ENCODE results near the gene FNDC1.

The FNDC1 gene

DNA sequence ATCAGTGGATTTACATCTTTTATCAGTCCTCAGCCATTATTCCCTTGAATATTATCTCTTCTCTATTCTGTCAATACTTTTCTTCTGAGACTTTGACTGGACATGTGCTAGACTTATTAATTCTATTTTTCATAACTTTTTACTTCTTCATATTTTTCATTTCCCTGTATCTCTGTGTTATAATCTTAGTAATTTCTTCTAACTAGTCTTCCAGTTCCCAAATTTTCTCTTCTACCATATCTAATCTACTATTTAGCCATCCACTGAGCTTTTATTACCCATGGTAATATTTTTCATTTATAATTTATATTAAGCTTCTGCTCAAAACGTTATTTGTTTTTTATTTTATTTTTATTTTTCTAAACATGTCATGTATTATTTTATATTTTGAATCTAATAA, 13.1 kb upstream of the FNDC1 start:
- Histone ChIP-seq H3K4me1 (ENCODE audit: control insufficient read depth, insufficient read depth, low read length) (no peaks in the 10 kb centered on the region), H3K36me3 (ENCODE audit: control insufficient read depth in 2 of 2, insufficient read depth in 2 of 2, low read length in 2 of 2) (no peaks in the 10 kb centered on the region), H3K9me3 (ENCODE audit: control insufficient read depth in 2 of 2, low read length in 2 of 2) (peaks cover 2 to 10% of the 10 kb centered on the region in 2 donors), H3K27me3 (ENCODE audit: control insufficient read depth in 1 of 2, insufficient read depth in 2 of 2, low read length in 2 of 2) (peaks cover under 1 to 2% of the 10 kb centered on the region in 2 donors), H3K9ac (ENCODE audit: low read length in 2 of 2) (no peak overlapping the region), H3K4me3 (ENCODE audit: low read length in 2 of 2) (no peak overlapping the region), H3K27ac (ENCODE audit: low read length) (no peak overlapping the region)

GRCh38 chr6:159157431-159157830, 11.8 kb upstream of the FNDC1 start:
- Histone ChIP-seq H3K4me1 (ENCODE audit: control insufficient read depth, insufficient read depth, low read length) (no peaks in the 10 kb centered on the region), H3K27me3 (ENCODE audit: control insufficient read depth in 1 of 2, insufficient read depth in 2 of 2, low read length in 2 of 2) (peaks cover 0 to 2% of the 10 kb centered on the region in 2 donors), H3K9me3 (ENCODE audit: control insufficient read depth in 2 of 2, low read length in 2 of 2) (peaks cover 2 to 16% of the 10 kb centered on the region in 2 donors), H3K27ac (ENCODE audit: low read length) (no peak overlapping the region), H3K36me3 (ENCODE audit: control insufficient read depth in 2 of 2, insufficient read depth in 2 of 2, low read length in 2 of 2) (no peaks in the 10 kb centered on the region), H3K4me3 (ENCODE audit: low read length in 2 of 2) (no peak overlapping the region), H3K9ac (ENCODE audit: low read length in 2 of 2) (no peak overlapping the region)

DNA sequence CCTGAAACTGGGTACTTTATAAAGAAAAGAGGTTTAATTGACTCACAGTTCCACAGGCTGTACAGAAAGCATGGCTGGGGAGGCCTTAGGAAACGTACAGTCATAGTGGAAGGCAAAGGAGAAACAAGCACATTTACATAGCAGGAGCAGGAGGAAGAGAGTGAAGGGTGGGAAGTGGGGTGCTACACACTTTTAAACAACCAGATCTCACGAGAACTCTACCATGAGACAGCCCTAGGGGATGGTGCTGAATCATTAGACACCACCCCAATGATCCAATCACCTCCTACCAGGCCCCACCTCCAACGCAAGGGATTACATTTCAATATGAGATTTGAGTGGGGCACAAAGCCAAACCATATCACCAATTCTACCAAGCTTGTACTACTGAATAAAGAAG, 7.4 kb upstream of the FNDC1 start:
- Histone ChIP-seq H3K9ac (ENCODE audit: low read length in 2 of 2) (no peak overlapping the region), H3K27me3 (ENCODE audit: control insufficient read depth in 1 of 2, insufficient read depth in 2 of 2, low read length in 2 of 2) (peaks cover 0 to 6% of the 10 kb centered on the region in 2 donors), H3K9me3 (ENCODE audit: control insufficient read depth in 2 of 2, low read length in 2 of 2) (peaks cover under 1 to 11% of the 10 kb centered on the region in 2 donors), H3K4me3 (ENCODE audit: low read length in 2 of 2) (no peak overlapping the region), H3K27ac (ENCODE audit: low read length) (no peak overlapping the region), H3K4me1 (ENCODE audit: control insufficient read depth, insufficient read depth, low read length) (no peaks in the 10 kb centered on the region), H3K36me3 (ENCODE audit: control insufficient read depth in 2 of 2, insufficient read depth in 2 of 2, low read length in 2 of 2) (no peaks in the 10 kb centered on the region)

DNA sequence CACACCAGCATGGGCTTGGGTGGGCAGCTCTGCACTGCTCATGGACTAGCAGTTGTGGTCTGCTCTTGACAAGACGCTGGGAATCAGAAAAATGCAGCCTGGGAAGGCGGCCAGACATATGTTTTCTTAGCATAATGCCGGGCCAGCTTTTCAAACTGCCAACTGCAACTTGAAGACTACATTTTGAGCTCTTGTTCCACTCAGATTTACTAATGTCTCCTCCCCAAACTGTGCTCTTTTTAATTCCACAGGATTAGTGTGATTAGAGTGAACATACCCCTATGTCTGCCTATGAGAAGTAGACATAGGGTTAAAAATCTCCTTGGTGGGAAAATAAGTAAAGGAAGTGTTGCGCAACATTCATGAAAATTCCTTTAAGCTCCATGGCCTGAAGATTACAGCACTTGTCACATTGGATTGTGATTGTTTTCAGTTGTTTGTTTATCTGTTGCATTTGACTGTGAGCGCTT, 5.3 kb upstream of the FNDC1 start:
- H3K4me1 ChIP-seq (ENCODE audit: control insufficient read depth, insufficient read depth, low read length), result peaks cover 6% of the 10 kb centered on the region
- peaks cover 0 to 6% of the 10 kb centered on the region in 2 donors for H3K9me3 ChIP-seq (ENCODE audit: control insufficient read depth in 2 of 2, low read length in 2 of 2)
- no peaks in the 10 kb centered on the region for H3K36me3 ChIP-seq (ENCODE audit: control insufficient read depth in 2 of 2, insufficient read depth in 2 of 2, low read length in 2 of 2)
- H3K4me3 ChIP-seq (ENCODE audit: low read length in 2 of 2), result no peak overlapping the region
- peaks cover 0 to 8% of the 10 kb centered on the region in 2 donors for H3K27me3 ChIP-seq (ENCODE audit: control insufficient read depth in 1 of 2, insufficient read depth in 2 of 2, low read length in 2 of 2)
- H3K9ac ChIP-seq (ENCODE audit: low read length in 2 of 2), result no peak overlapping the region
- no peak overlapping the region for H3K27ac ChIP-seq (ENCODE audit: low read length)

DNA sequence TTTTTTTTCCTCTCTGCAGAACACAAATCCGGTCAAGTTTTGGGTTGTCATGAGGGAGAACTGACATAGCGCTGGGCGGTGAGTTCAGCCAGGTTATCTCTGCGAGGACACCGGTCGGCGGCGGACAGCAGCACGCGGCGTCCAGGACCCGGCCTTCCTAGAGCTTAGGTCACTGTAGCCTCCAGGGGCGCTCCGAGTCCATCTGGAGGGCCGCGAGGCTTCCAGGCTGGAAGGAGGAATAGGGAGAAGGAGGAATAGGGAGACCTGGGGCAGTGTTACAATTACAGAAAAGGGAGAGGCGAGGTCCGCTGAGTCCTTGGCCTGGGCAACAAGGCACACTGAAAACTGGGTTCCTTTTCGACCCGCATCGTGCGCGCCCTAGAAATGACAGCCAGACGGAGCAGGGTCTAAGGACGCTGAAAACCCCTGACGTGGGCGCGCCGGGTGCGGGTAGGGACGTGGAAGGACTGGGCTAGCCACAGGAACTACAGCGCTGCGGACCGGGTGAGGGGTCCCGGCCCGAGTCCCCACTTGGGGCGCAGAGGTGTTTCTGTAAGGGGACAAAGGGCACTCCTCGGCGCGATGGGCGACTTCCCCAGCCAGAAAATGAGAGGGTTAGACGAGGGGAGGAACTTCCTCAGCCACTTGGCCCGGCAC, 536 bp upstream of the FNDC1 start:
- no peaks in the 10 kb centered on the region for H3K36me3 ChIP-seq (ENCODE audit: control insufficient read depth in 2 of 2, insufficient read depth in 2 of 2, low read length in 2 of 2)
- peak overlapping the region; percentile 49 to 55 for H3K4me3 ChIP-seq (ENCODE audit: low read length in 2 of 2)
- peaks cover 18% of the 10 kb centered on the region for H3K4me1 ChIP-seq (ENCODE audit: control insufficient read depth, insufficient read depth, low read length)
- no peak overlapping the region for H3K27ac ChIP-seq (ENCODE audit: low read length)
- H3K9ac ChIP-seq (ENCODE audit: low read length in 2 of 2), result peak overlapping the region in 1 of 2 donors; percentile 29
- H3K27me3 ChIP-seq (ENCODE audit: control insufficient read depth in 1 of 2, insufficient read depth in 2 of 2, low read length in 2 of 2), result peaks cover 23 to 36% of the 10 kb centered on the region in 2 donors
- no peaks in the 10 kb centered on the region for H3K9me3 ChIP-seq (ENCODE audit: control insufficient read depth in 2 of 2, low read length in 2 of 2)

DNA sequence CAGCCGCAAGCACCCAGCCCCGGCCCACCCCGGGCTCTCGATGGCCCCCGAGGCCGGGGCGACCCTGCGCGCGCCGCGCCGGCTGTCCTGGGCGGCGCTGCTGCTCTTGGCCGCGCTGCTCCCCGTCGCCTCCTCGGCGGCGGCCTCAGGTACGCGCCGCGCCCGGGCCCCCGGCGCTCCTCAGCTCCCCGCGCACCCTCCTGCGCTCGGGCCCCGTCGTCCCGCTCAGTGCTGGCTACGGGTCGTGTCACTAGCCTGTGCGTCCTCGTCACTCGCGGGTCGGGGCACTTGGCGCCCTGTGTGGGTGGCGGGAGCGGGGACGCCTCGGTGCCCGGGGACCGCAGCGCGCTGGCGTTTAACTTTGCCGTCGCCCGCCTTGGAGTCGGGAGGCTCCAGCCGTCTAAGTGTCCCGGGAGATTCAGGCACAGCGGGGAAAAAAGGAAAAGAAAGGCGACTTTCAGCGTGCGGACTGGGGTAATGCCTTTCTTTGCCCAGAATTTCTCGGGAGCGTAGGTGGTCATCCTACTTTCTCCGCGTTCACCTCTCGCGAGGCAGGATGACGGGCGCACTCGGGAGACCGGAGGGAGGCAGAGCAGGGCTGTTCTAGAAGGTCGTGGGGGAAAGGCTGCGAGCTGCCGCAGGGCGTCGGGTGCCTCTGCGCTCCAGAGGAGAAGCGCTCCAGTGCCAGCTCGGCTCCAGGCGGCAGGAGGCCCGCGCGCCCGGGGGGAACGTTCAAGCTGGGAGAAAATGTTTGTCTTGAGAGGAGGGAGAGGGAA, 545 bp downstream of the FNDC1 start:
- Histone ChIP-seq H3K27me3 (ENCODE audit: control insufficient read depth in 1 of 2, insufficient read depth in 2 of 2, low read length in 2 of 2) (peaks cover 25 to 45% of the 10 kb centered on the region in 2 donors), H3K36me3 (ENCODE audit: control insufficient read depth in 2 of 2, insufficient read depth in 2 of 2, low read length in 2 of 2) (no peaks in the 10 kb centered on the region), H3K9ac (ENCODE audit: low read length in 2 of 2) (no peak overlapping the region), H3K27ac (ENCODE audit: low read length) (no peak overlapping the region), H3K4me3 (ENCODE audit: low read length in 2 of 2) (peak overlapping the region; percentile 48 to 60), H3K9me3 (ENCODE audit: control insufficient read depth in 2 of 2, low read length in 2 of 2) (no peaks in the 10 kb centered on the region), H3K4me1 (ENCODE audit: control insufficient read depth, insufficient read depth, low read length) (peaks cover 18% of the 10 kb centered on the region)

- Histone ChIP-seq H3K36me3 (ENCODE audit: control insufficient read depth in 2 of 2, insufficient read depth in 2 of 2, low read length in 2 of 2) (no peaks in the 10 kb centered on the region), H3K4me1 (ENCODE audit: control insufficient read depth, insufficient read depth, low read length) (peaks cover 18% of the 10 kb centered on the region), H3K9me3 (ENCODE audit: control insufficient read depth in 2 of 2, low read length in 2 of 2) (no peaks in the 10 kb centered on the region), H3K27me3 (ENCODE audit: control insufficient read depth in 1 of 2, insufficient read depth in 2 of 2, low read length in 2 of 2) (peaks cover 25 to 48% of the 10 kb centered on the region in 2 donors), H3K4me3 (ENCODE audit: low read length in 2 of 2) (peak overlapping the region; percentile 48 to 60), H3K27ac (ENCODE audit: low read length) (no peak overlapping the region), H3K9ac (ENCODE audit: low read length in 2 of 2) (no peak overlapping the region)
Measured at GRCh38 chr6:159170333-159170672, 1.1 kb downstream of the FNDC1 start.

DNA sequence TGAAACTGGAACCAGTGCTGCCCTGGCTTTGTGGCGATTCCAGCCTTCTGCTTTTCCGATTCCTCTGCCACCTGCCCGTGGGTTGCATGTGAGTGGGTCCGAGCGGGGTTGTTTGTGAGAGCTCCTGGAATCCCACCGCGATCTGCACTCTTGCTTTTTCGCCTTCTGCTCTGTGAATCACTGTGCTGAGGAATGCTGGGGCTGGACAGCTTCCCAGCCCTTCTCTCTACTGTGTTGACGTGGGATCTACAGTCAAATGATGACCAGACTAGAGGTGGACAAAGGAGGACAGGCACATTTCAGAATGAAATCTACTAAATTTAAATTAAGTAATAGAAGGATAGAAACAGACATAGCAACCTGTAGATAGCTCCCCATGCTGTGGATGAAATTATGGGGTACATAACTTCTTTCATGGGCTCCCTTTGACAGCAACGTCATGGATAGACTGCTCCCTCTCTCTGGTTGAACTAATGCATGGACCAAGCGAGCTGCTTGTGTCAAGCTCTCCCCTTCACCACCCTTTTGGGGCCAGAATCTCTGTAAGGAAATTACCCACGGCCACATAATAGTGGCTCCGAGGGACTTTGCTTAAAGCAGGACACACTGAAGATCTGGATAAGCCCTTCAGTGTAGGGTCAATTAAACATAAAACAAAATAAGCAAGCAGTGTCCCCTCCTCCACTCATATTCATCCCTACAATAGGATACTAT, 2.0 kb downstream of the FNDC1 start:
- Histone ChIP-seq H3K4me1 (ENCODE audit: control insufficient read depth, insufficient read depth, low read length) (peaks cover 18% of the 10 kb centered on the region), H3K9me3 (ENCODE audit: control insufficient read depth in 2 of 2, low read length in 2 of 2) (no peaks in the 10 kb centered on the region)

GRCh38 chr6:159172091-159172491, 2.9 kb downstream of the FNDC1 start:
- H3K4me1 ChIP-seq (ENCODE audit: control insufficient read depth, insufficient read depth, low read length), result peaks cover 18% of the 10 kb centered on the region
- H3K27ac ChIP-seq (ENCODE audit: low read length), result no peak overlapping the region
- no peak overlapping the region for H3K4me3 ChIP-seq (ENCODE audit: low read length in 2 of 2)
- H3K27me3 ChIP-seq (ENCODE audit: control insufficient read depth in 1 of 2, insufficient read depth in 2 of 2, low read length in 2 of 2), result peaks cover 26 to 51% of the 10 kb centered on the region in 2 donors
- no peaks in the 10 kb centered on the region for H3K9me3 ChIP-seq (ENCODE audit: control insufficient read depth in 2 of 2, low read length in 2 of 2)
- no peak overlapping the region for H3K9ac ChIP-seq (ENCODE audit: low read length in 2 of 2)
- H3K36me3 ChIP-seq (ENCODE audit: control insufficient read depth in 2 of 2, insufficient read depth in 2 of 2, low read length in 2 of 2), result no peaks in the 10 kb centered on the region

More for the DNA sequence above, 2.0 kb downstream of the FNDC1 start:
- peaks cover 25 to 51% of the 10 kb centered on the region in 2 donors for H3K27me3 ChIP-seq (ENCODE audit: control insufficient read depth in 1 of 2, insufficient read depth in 2 of 2, low read length in 2 of 2)
- H3K27ac ChIP-seq (ENCODE audit: low read length), result no peak overlapping the region
- no peaks in the 10 kb centered on the region for H3K36me3 ChIP-seq (ENCODE audit: control insufficient read depth in 2 of 2, insufficient read depth in 2 of 2, low read length in 2 of 2)
- H3K4me3 ChIP-seq (ENCODE audit: low read length in 2 of 2), result no peak overlapping the region
- H3K9ac ChIP-seq (ENCODE audit: low read length in 2 of 2), result no peak overlapping the region

DNA sequence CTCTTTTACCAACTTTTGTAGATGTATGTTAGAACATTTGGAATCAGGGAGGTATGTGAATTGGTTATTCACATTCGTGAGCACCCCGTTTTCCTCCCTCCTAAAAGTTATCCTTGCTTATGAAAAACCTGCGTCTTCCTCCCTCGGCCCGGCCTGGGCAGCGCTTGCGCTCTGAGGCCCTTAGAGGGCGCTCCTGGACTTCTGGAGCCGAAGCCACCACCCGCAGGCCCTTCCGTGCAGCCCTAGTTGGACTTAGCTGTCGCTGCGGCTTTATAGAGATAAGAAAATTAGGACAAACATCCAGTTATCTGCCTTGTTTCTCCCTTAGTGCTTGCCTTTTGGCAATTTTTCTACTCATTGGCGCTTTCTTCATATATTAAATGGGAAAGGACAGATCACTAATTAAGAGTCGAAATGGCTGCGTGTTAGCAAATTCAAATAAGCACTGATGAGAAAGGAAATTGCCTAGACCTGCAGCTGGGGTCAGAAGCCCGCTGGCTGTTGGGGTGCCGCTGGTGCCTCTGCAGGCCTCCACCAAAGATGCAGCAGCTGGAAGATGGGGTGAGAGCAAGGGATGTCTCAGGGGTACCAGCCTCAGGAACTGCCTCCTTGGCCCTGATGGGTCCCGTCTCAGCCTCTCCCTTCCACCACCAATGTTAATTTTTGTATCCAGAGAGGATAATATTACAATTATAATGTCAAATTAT, 5.2 kb downstream of the FNDC1 start:
- no peak overlapping the region for H3K9ac ChIP-seq (ENCODE audit: low read length in 2 of 2)

More for the DNA sequence above, 5.2 kb downstream of the FNDC1 start:
- H3K27ac ChIP-seq (ENCODE audit: low read length), result no peak overlapping the region
- peaks cover 12% of the 10 kb centered on the region for H3K4me1 ChIP-seq (ENCODE audit: control insufficient read depth, insufficient read depth, low read length)
- no peak overlapping the region for H3K4me3 ChIP-seq (ENCODE audit: low read length in 2 of 2)
- no peaks in the 10 kb centered on the region for H3K36me3 ChIP-seq (ENCODE audit: control insufficient read depth in 2 of 2, insufficient read depth in 2 of 2, low read length in 2 of 2)
- H3K27me3 ChIP-seq (ENCODE audit: control insufficient read depth in 1 of 2, insufficient read depth in 2 of 2, low read length in 2 of 2), result peaks cover 23 to 51% of the 10 kb centered on the region in 2 donors
- no peaks in the 10 kb centered on the region for H3K9me3 ChIP-seq (ENCODE audit: control insufficient read depth in 2 of 2, low read length in 2 of 2)
